Urothelium cell line (cell line): ENCODE measurements around the gene CNTNAP3.
"Not testable (repeated sequence)": the region's sequence is repeated elsewhere in the genome, so short reads cannot be mapped to it uniquely, and the experiment has no call there.

ENCODE experiments used
- DNase-seq: peaks from one replicate; pipeline ENCODE4 v3.0.0; 2011; ENCODE audit warnings: low spot score, mixed read lengths
- FAIRE-seq: peaks from 2 replicates; lab custom pipeline; 2011; peaks lifted over from hg19 to GRCh38; lab: Jason Lieb, UNC

Gene CNTNAP3

DNA sequence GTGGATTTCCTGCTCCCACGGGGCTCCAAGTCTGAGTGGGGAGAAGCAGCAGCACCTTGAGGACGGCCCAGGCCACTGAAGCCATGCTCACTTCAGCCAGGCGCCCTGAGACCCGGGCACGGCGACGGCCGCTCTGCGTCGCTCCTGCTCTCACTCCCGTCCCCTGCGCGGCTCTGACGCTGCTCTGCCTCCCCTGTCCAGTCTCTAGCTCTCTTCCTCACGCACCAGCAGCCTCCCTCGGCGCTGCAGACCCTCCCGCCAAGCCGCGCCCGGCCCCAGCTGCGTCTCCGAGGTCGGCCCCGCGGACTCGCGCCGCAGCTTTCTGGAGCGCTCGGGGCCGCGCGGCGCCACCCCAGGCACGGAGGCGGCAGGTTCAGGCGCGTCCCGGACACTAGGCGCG is at the start of gene CNTNAP3:
TSS of gene CNTNAP3 (minus strand) at position 188 of the 400 bp plus-strand sequence. CDS start at position 85, 103 bp downstream.
- DNase-seq, FAIRE-seq: not testable (repeated sequence)

DNA sequence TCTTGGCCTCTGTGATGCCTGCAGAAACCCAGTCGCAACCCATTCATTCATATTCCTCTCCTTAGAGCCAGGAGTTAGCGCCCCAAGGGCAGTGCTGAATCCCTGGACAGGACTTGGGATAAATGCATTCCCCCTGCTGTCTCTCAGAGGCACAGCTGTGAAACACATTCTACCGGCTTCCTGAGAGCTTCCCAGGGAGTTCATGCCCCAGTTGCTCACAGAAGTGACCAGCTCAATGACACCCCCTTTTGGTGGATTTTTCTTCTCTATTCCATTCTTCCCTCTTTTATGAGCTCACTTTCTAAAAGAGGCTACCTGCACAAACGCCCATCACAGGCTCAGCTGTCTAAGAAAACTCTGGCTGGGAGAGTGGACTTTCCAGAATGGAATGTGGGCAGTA is 8.0 kb downstream of the CNTNAP3 start:
- not testable (repeated sequence) for FAIRE-seq, DNase-seq

DNA sequence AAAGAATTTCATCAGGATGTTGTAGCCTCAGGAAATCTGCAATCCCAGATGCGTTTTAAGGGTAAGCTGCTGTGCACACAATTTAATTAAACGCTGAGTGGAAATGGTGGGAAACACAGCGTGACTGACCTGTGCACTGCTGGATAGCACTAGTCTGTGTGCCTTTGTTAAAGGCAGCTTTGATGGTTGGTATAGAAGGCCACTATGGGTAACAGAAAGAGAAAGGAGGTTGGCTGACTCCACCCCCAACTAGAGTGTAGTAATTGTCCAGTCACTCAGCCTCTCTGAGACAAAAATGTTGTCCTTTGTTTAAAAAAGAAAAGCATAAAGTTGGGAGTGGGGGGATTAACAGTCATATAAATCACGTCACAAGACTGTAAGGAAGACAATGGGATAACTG is 45.5 kb downstream of the CNTNAP3 start:
- FAIRE-seq, DNase-seq: not testable (repeated sequence)

DNA sequence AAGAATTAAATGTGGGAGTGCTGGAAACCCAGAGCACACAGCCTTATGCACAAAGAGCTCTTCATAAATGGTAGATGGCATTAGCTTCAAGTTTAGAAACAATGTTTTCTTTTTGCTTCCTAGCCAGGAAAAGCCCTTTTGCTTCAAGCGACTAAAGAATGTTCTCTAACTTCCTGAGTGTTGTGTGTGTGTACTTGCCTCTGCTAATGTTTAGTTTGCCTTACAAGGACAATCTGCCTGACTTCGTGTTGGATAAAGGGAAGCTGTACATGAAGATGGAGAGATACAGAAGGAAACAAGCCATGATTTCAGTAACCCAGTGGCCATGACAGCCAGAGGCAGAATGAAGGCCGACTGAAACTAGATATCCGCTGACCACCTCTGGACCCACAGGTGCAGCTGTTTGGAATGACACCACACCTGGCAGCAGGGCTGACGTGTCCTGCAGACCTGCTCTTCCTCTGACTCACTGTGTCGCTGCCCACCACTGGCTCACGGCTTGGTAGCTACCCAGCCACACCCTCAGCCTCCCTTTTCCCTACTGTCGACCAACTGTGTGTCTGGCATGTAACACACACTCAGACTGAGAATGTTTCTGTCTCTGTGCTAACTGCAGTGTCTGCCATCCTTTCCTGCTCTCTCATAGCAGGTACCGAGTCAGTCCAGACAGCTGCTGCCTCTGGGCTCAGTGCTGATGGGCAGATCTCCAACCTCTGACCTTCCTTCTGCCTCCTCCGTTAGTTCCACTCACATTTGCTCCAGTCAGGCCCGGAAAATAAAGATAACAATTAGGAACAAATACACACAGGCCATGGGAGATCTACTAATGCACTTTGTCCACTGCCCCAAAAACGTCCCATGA is 55.6 kb downstream of the CNTNAP3 start:
- DNase-seq: not testable (repeated sequence)
- peak; percentile 37 for FAIRE-seq

DNA sequence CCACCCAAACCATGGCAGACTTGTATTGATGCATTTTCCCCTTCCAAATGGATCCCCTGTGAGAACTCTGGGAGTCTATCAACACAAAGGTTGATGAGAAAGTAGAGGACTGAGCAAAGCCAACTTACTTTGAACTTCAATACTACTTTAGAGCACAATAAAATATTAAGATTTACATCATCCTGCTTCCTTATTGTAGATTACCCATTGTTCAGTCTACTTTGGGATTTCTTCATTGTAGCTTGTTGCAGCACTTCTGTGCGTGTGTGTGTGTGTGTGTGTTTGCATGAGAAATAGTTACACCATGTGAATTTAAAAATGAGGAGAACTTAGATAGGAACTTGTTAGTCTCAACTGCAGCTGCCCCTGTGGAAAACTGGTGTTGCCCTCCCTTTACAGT is 72.0 kb downstream of the CNTNAP3 start:
- not testable (repeated sequence) for FAIRE-seq, DNase-seq

DNA sequence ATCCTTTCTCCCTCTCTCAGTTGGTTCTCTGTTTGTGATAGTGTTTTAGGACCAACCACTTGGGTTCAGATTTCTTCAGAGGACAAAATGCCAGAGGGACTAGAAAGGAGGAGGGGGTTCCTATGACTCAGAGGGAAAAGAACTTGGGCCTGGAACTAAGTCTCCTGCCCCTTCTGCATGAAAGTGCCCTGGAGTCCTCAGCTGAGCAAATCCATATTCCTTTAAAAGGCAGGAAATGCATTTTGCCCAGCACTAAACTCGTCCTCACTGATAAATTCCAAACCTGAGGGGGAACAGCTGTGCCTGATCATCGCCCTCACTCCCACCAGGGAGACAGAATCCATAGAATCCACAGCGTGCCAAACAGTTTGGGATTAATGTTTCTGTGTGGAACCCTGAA is 78.2 kb downstream of the CNTNAP3 start:
- FAIRE-seq, DNase-seq: not testable (repeated sequence)

DNA sequence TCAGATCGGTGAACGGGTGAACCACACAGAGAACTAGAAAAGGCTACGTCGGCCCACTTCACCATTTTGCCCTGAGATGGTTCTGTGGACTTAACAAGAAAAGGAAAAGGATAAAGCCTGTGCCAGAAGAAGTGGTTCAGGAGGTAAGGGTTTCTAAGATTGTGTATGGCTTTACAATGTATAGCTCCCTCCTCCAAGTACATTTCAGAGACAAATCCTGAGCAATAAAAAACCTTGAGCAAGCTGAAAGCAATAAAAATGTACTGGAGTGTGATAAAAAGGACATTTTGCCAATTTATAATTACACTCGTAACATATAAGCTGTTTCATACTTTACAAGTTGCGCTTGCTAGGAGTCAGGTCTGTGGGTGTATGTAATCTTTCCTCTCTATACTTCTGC is 81.3 kb downstream of the CNTNAP3 start:
- not testable (repeated sequence) for DNase-seq, FAIRE-seq

DNA sequence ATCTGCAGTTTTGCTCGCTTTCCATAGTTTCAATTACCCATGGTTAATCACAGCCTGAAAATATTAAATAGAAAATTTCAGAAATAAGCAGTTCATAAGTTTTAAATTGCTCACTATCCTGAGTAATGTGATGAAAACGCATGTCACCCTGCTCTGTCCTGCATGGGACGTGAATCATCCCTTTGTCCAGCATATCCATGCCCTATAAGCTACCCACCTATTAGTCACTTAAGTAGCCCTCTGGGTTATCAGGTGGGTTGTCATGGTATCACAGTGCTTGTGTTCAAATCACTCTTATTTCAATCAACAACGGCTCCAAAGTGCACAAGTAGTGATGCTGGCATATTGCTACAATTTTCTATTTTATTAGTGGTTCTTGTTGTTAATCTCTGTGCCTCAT is 82.1 kb downstream of the CNTNAP3 start:
- not testable (repeated sequence) for DNase-seq, FAIRE-seq

DNA sequence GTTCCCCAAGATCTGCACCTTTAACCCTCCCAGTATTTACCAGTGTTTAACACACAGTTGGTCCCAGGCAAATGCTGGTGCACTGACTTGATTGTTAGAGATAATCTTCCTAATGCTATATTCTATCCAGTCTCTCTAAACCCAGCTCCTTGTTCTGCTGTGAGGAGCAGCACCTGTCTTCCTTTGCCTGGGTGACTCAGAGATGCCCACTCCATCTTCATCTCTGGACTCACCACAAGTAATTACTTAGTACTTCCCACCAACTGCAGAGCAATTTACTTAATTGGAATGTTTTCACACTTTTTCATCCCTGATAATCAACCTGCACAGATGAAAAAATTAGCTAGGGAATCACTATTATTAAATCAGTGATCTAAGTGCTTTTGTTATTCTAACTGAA is 87.6 kb downstream of the CNTNAP3 start:
- DNase-seq, FAIRE-seq: not testable (repeated sequence)

DNA sequence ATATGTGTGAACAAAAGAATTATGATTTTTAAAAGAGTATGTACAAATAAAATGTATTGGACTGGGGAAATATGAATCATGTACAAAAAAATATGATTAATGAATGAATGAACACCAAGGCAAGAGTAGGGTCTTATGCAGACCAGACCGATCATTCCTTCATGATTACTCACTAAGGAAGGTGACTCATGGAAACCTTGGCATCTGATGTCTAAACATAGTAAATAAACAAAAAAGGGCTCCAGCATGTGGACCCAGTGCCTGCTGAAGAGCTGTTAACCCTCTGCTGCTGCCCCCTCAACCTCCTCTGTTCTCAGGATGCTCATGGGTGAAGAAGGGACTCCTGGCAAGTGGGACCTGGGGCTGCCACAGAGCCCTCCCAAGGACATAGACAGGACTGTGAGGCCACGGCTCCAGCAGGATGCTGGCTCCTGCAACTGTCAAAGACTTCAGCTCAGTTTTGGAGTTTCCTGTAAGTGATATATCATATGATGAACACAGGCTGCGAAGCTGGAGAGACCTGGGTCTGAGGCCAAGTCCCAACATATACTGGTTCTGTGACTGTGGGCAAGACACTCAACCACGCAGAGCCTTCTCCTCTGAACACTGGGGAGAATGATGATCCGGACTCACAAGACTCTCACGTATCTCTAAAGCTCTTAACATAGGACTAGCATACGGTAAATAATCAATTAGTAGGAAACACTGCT is 89.8 kb downstream of the CNTNAP3 start:
- not testable (repeated sequence) for FAIRE-seq, DNase-seq

DNA sequence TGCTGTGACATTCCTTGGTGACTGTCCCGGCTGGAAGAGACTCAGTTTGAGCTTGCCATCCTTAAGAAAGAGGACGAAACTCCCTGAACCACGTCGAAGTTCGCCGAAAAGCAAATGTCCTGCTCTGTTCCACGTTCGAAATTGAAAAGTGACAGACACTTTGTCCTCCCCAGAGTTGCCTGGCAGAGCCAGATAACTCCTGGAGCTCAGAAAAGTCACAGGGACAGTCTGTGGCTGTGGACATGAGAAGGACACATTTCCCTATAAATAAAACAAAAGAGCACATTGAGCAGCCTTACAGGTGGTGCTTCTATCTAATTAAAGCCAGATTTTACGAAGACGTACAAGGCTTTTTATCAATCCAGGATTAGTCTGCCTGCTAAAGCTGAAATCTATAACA is 116.6 kb downstream of the CNTNAP3 start:
- not testable (repeated sequence) for FAIRE-seq, DNase-seq

DNA sequence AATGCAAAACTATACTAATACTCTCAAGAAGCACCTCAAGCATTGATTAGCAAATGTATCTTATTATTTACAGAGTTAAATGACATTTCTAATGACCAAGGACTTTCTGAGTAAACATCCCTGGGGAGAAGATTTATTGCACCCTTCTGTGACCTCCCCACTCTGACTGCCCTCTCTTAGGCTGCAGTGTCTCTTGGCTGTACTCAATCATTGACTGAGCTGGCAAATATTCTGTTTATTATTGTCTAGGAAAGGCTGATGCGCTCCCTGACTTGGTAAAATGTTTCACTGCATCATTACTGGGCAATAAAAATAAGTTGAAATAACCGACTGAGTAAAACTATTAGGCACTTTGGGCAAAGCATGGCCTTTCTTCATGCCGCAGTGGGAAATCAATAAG is 130.3 kb downstream of the CNTNAP3 start:
- FAIRE-seq, DNase-seq: not testable (repeated sequence)

DNA sequence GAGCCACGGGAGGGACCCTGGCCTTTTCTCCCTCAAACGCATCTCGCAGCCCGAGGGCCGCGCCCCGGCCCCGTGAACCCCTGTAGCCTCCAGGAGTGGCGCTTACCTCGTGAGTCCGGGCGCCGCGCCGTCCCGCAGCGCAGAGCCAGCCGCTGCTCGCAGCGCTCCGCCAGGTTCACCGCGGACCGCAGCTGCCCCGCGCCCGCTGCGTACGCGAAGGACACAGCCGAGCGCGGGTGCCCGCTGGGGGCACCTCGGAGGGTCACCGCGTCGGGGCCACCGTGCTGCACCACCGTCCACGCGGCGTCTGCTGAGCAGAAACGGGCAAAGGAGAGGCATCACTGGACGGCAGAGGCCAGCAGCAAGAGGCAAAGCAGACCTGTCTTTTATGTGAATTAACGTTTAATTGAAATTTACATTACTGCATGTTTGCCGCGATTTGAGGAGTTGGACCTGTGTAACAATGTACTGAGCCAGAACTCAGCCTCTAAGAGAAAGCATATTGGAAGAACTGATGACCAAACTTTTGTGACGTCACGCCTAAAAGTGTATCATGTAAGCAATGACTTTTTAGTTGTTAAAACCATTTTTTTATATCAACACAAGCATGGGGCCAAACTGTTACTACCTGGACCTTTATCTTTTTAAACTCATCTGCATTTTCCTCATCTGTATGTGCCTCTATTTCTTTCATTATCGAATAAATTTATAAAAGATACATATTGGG is 155.0 kb downstream of the CNTNAP3 start:
- DNase-seq, FAIRE-seq: not testable (repeated sequence)

DNA sequence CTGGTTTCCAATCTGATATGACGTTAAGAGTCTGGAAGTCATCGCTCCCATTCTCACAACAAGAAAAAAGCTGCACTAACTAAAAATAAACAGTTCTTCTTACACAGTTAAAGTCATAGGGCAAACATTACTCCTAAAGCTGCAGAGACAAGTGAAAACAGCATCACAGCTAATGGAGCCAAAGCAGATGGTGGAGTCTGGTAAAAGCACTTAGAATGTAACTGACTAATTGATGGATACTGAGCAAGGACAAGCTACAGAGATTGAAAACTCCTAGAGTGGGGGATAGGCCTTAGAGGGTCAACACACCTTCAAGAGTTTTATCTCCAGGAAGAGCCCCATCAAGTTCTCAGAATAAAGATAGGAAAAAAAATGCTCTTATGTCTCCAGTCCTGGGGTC is 166.6 kb downstream of the CNTNAP3 start:
- DNase-seq, FAIRE-seq: not testable (repeated sequence)

DNA sequence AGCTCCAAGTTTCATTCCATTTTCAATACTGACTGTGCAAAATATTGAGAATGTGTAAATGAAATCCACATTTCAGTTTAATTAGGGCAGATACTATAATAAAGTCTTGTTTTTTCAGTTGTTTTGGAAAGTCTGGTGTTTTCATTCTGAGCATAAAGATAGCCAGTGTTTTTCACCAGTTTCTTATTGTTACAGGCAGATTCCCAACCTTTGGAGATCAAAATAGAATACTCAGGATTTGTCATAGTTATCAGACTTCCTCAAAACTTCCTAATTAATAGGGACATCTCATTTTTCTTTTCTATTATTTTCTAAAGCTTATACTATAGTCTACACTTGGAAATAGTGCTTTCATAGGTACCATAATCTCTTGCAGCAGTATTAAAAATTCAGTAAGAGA is 176.2 kb downstream of the CNTNAP3 start:
- DNase-seq, FAIRE-seq: not testable (repeated sequence)

DNA sequence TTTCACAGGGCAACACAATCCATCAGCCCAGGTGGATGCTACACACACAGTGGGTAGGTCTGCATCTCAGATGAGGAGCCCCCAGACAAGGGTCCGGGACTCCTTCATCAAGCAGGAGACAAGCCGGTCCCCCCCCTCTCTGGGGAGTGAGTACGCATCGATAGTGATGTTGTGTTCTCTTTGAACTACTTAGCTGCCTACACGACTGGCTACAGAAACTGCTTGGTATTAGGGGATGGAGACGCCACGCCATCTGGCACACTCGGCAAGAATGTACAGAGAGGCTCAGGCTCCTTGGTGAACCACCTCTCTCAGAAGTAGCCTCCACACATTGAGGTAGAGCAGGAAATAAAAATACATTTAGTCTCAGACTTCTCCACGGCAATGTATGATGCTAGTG is 179.8 kb downstream of the CNTNAP3 start:
- FAIRE-seq (no peak), DNase-seq (no peak)

DNA sequence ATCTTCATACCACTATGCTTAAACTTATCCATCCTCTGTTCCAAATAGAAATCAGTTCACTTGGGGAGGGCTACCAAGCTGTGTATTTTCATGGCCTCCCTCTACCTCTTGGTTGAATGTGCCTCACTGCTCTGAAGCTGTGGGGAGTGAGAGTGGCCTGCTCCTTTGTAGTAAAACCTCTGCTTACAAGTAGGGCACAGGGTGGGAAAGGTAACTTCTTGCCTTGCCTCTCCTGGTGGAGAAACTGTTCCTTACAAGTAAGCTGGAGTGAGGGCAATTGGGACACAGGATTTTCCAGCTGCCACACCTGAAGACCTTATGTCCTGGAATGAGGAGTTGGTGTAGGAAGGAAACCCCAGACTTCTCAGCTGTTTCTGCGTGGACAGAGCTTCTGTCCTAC is 190.8 kb downstream of the CNTNAP3 start:
- not testable (repeated sequence) for DNase-seq, FAIRE-seq

DNA sequence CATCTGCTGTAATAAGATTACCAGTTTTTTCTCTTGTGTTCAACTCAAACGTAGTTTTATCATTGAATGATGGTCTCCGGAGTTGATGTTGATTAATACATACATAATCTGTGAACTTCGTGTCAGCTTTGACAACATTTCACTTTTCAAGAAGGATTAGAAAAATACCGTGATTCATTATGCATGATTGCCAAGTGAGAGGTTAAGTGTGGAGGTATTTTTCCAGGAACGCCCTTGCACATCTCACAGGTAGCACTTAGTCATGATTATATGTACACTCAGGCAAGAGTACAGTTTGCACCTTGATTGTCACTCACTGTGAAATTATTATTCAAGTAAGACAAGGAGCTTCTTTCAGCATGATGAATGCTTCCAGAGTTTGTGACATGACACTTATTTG is 202.7 kb downstream of the CNTNAP3 start:
- not testable (repeated sequence) for DNase-seq, FAIRE-seq

DNA sequence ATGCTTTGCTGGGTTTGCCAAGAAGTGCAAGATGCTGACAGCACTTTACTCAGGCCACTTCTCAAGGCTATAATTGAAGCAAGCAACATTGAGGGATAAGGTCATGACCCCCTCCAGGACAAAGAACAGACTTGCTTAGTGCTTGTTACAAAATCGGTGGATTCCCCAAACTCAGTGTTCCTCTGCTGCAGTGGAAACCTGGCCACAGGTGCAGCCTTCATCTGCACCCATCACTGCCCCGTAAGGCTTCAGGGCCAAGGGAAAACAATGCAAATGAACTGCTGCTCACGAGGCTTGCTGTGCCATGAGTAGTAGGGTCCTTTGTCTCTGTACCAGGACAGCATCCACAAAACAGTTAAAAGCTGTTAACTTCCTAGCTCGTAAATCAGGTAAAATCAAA is 205.4 kb downstream of the CNTNAP3 start:
- DNase-seq, FAIRE-seq: not testable (repeated sequence)

DNA sequence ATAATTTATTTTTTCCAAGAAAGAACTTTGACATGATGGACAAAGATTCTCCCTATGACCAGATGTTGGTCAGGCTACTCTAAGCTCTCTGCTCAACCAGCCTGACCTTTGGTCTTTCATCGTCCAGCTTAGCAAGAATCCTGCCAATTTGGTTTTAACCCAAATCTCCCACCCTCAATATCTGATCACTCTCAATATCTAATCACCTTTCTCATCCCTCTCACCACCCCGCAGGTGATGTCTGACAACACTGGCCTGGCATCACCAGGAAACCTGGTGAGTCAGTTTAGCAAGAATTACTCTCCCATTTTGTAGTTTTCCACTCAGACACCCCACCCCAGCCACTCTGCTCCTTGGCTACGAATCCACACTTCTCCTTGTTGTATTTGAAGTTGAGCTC is 207.9 kb downstream of the CNTNAP3 start:
- DNase-seq, FAIRE-seq: not testable (repeated sequence)
